Measurements from ENCODE around the gene LIN7B. TPM values are rescaled to one million over a fixed set of nuclear protein-coding genes. Genes with fewer than 3 reads are reported as not detected.

The LIN7B gene
- total and polyA plus RNA-seq, 2 of the 13 experiments (the other 11 are each of a cell fraction or from before 2014, with no cell fraction given), result 5.3 to 7.6 TPM

- TF ChIP-seq PRMT3 (CRISPR knock-in tag; IDR thresholded peaks at IDR 0.05; ENCODE audit: borderline replicate concordance, low read depth) (peak; percentile 93; the same call in 1 of the 2 replicates), ZNF234 (CRISPR knock-in tag; conservative IDR thresholded peaks at IDR 0.05) (peak; percentile 93; the same call in 1 of the 2 replicates), ZNF136 (CRISPR knock-in tag; IDR thresholded peaks at IDR 0.05; ENCODE audit: low read depth) (peak; percentile 96), FOXK2 (IDR thresholded peaks at IDR 0.05) (peak; percentile 35; the same call in 1 of the 2 replicates), MED1 (CRISPR knock-in tag; IDR thresholded peaks at IDR 0.05) (peak; percentile 88), FIP1L1 (IDR thresholded peaks at IDR 0.05; ENCODE audit: borderline replicate concordance, insufficient read depth, low read depth, low read length) (no peak), ZNF660 (CRISPR knock-in tag; IDR thresholded peaks at IDR 0.05; ENCODE audit: borderline replicate concordance, low read depth) (peak; percentile 88; the same call in 1 of the 2 replicates), JDP2 (CRISPR knock-in tag; IDR thresholded peaks at IDR 0.05; ENCODE audit: borderline replicate concordance) (peak; percentile 93; the same call in 1 of the 2 replicates), MIER3 (CRISPR knock-in tag; IDR thresholded peaks at IDR 0.05; ENCODE audit: borderline replicate concordance) (peak; percentile 91; the same call in 1 of the 2 replicates), ZNF563 (CRISPR knock-in tag; IDR thresholded peaks at IDR 0.05) (peak; percentile 100), ZBTB37 (CRISPR knock-in tag; IDR thresholded peaks at IDR 0.05) (no peak), MAFF (IDR thresholded peaks at IDR 0.05; ENCODE audit: low read depth, low read length) (no peak; the same call in 1 of the 2 replicates), POLR2AphosphoS2 (IDR thresholded peaks at IDR 0.05; ENCODE audit: low read depth, low read length) (no peak), HNRNPL (IDR thresholded peaks at IDR 0.05; ENCODE audit: low read depth, low read length) (no peak), ZNF329 (CRISPR knock-in tag; IDR thresholded peaks at IDR 0.05; ENCODE audit: low read depth) (peak; percentile 86), CEBPB (IDR thresholded peaks at IDR 0.05; ENCODE audit: borderline replicate concordance, low read depth, low read length) (no peak), ZNF354B (CRISPR knock-in tag; IDR thresholded peaks at IDR 0.05) (peak; percentile 97), ZNF333 (CRISPR knock-in tag; IDR thresholded peaks at IDR 0.05; ENCODE audit: borderline replicate concordance) (peak; percentile 66; the same call in 1 of the 2 replicates), SMYD3 (CRISPR knock-in tag; IDR thresholded peaks at IDR 0.05) (peak; percentile 98), NFKBIZ (CRISPR knock-in tag; IDR thresholded peaks at IDR 0.05) (peak; percentile 87)
Measured at GRCh38 chr19:49127674-49128544, 13.7 kb downstream of the LIN7B start (continued).

All from HepG2 (cell line).